ENCODE measurements around the gene RETN.

RETN gene

GRCh38 chr19:7709932-7710460 lies 41.1 kb downstream of the RETN start:
- no peak for DNase-seq

GRCh38 chr19:7710616-7711015 lies 41.8 kb downstream of the RETN start:
- no peak for DNase-seq

- no peak for DNase-seq
Observed at GRCh38 chr19:7715671-7716070, 46.8 kb downstream of the RETN start.

DNA sequence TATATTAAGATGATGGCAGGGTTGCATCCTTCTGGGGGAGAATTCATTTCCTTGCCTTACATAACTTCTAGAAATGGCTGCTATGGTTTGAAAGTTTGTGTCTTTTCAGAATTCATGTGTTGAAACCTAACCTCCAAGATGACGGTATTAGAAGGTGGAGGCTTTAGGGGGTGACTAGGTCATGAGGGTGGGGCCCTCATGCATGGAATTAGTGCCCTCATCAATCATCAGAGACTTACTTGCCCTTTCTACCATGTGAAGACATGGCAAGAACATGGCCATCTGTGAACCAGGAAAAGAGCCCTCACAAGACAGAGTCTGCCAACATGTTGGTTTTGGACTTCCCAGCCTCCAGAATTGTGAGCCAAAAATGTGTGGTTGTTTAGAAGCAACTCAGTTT lies 47.9 kb downstream of the RETN start:
- no peak for DNase-seq

DNA sequence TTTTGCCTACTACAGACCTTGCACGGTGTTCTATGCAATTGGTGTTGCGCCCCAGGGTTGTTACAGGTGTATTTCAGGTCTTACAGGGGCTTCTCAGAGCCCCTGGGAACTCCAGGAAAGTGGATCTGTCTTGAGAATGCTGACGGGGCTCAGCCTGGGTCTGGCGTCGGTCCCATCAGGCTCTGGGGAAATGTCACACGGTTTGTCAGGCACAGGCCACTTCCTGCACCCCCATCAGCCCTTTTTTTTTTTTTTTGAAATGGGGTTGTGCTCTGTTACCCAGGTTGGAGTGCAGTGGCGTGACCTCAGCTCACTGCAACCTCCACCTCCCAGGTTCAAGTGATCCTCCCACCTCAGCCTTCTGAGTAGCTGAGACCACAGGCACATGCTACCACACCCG lies 49.8 kb downstream of the RETN start:
- peak in 1 of 2 donors; percentile 34 for DNase-seq

All from CD4-positive, alpha-beta T cell treated with Interleukin-1 beta for 1 hour (primary cell).